ENCODE measurements around the gene FOXD4L4. TPM values are rescaled to one million over a fixed set of nuclear protein-coding genes. Genes with fewer than 3 reads are reported as not detected.
"Not testable (repeated sequence)": the region's sequence is repeated elsewhere in the genome, so short reads cannot be mapped to it uniquely, and the experiment has no call there.

Gene FOXD4L4
- under 1 TPM in 1 of 5 donors, not detected in 4; 0.06 TPM for polyA plus RNA-seq (ENCODE audit: insufficient read depth in 1 of 5, insufficient read length in 5 of 5, low replicate concordance in 1 of 5)
- long read RNA-seq, donor 1: 0 reads
- long read RNA-seq, donor 2, partial matches to known transcripts: 0 of 1 reads
- long read RNA-seq, donor 2, other reads (novel, unspliced or antisense): 0 of 1 reads
- long read RNA-seq, donor 3: 0 reads
- long read RNA-seq, donor 4: 0 reads
- long read RNA-seq, donor 5: 0 reads
- long read RNA-seq, donor 6: 0 reads
- long read RNA-seq, donor 7: 0 reads
- long read RNA-seq, donor 8: 0 reads

DNA sequence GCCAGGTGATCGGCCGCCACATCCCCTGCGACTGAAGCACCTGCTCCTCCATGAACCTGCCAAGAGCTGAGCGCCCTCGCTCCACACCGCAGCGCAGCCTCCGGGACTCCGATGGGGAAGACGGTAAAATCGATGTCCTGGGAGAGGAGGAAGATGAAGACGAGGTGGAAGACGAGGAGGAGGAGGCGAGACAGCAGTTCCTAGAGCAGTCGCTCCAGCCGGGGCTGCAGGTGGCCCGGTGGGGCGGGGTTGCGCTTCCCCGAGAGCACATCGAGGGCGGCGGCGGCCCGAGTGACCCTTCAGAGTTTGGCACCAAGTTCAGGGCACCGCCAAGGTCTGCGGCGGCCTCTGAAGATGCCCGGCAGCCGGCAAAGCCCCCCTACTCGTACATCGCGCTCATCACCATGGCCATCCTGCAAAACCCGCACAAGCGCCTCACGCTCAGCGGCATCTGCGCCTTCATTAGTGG is at the start of gene FOXD4L4:
Gene FOXD4L4 (plus strand): TSS at position 51 of the 469 bp plus-strand sequence. CDS start 0 bp downstream, at position 51.
- not testable (repeated sequence) for DNase-seq

DNA sequence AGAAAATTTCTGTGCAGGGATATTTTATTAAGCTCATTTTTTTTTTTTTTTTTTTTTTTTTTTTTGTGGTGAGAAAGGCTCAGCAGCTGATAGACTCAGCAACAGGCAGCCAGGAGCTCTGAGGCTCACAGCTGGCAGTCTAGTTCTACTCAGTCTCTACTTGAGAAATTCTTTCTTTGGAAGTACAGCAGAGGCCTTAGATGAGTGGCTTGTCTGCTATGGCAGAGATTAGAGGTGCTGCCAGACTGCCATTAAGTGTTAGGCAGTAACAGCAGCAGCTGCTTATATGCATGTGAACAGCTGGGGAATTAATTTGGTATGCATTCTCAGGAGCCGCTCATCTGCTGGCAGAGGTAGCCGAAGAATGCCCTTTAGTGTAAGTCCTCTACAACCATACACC is 33.4 kb upstream of the FOXD4L4 start:
- DNase-seq: not testable (repeated sequence)

DNA sequence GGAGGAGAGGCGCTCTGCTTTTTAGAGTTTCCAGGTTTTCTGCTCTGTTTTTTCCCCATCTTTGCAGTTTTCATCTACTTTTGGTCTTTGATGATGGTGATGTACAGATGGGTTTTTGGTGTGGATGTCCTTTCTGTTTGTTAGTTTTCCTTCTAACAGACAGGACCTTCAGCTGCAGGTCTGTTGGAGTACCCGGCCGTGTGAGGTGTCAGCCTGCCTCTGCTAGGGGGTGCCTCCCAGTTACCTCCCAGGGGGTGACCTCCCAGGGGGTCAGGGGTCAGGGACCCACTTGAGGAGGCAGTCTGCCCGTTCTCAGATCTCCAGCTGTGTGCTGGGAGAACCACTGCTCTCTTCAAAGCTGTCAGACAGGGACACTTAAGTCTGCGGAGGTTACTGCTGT is 22.5 kb upstream of the FOXD4L4 start:
- not testable (repeated sequence) for DNase-seq

DNA sequence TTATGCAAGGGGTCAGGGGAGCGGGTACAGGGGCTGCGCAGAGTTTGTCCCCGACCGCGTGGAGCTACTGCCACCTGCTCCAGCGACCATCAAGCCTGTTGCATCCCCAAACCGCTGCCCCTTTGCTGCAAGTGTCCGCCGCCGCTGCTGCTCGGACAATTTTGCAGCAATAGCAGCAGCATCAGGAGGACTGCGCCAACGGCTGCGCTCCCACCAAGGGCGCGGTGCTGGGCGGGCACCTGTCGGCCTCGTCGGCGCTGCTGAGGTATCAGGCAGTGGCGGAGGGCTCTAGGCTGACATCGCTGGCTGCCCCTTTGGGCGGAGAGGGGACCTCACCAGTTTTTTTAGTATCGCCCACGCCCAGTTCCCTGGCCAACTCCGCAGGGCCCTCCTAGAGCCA is 1.2 kb downstream of the FOXD4L4 start:
- not testable (repeated sequence) for DNase-seq

Other genes starting within 250 kb of the FOXD4L4 start
- 10 to 100 TPM; 48.4 to 81.2 (median 74.9) TPM for gene ZNG1E, start 61.2 kb upstream of the FOXD4L4 start, polyA plus RNA-seq (ENCODE audit: insufficient read depth in 1 of 5, insufficient read length in 5 of 5, low replicate concordance in 1 of 5)

Data from right lung (tissue), 10 donors.